ENCODE measurements around the gene PSMB8.

Gene PSMB8

GRCh38 chr6:32855467-32856174, 11.8 kb upstream of the PSMB8 start:
- DNase-seq: no peak

DNA sequence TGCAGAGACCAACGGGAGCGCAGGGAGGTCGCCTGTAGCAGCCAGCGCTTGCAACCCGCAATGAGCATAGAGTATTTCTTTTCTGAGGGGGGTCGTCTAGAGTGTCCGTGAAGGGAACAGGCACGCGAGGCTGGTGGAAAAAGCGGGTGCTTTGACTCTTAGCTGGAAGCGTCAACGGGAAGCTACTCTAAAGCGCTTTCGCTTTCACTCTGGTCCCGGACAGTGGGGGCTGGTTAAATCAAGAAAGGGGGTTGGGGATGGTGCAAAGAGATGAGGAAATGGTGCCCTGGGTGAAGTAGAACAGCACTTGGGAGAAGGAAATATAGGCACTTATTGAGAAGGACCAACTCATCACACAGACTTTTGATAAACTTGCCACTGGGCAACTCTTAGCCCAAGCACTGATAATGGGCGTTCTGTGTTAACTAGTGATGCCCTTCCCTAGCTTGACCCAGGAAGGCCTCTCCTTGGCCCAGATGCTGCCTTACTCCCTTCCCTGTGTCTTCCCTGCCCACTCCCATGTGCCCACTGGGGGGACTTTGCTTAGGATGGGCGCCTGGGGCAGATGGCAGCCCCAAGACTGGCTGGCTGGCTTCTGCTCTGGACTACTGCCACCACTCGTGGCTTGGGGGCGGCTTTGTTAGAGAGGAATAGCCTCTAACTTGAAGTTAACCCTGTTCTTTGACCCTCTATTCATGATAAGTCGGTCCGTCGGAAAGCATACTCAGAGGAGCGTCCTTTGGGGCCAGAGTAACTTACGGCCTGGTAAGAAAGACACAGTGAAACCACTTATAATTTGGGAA, 10.7 kb upstream of the PSMB8 start:
- DNase-seq: peak; percentile 42 to 49

GRCh38 chr6:32853541-32854375, 9.9 kb upstream of the PSMB8 start, which contains the start of the genes PSMB9 and TAP1:
Gene PSMB9 (plus strand): TSS chr6:32854192. CDS start chr6:32854230, 38 bp downstream.
Gene TAP1 (minus strand): TSS chr6:32853704. CDS start chr6:32853636, 68 bp downstream.
- DNase-seq: peak; percentile 95 to 99

DNA sequence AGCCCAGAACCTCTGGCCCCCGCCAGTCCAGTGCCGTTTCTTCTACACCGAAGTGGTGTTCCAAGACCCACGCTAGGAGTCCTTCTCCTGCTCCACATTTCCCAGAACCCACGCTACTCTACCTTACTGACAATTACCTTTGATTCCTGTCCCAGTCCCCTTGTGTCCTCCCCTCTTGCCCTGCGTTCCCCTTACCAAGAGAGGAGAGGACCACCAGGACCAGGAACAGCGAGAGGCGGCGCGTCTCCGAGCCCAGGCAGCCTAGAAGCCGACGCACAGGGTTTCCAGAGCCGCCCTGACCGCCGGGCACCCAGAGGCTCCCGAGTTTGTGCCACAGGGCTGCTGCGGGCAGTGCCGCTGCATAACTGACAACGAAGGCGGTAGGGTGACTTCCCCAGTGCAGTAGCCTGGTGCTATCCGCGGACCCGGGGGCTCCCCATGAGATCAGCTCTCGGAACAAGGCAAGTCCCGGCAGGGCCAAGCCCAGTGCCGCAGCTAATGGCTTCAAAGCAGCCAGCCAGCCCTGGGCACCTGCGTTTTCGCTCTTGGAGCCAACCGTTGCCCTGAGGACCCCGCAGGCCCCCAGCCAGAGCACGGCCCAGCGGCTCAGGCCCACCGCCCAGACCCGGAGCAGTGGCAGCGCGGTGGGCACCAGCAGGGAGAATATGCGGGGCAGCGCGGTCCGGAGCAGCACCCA, 9.1 kb upstream of the PSMB8 start:
- peak; percentile 23 to 40 for DNase-seq

DNA sequence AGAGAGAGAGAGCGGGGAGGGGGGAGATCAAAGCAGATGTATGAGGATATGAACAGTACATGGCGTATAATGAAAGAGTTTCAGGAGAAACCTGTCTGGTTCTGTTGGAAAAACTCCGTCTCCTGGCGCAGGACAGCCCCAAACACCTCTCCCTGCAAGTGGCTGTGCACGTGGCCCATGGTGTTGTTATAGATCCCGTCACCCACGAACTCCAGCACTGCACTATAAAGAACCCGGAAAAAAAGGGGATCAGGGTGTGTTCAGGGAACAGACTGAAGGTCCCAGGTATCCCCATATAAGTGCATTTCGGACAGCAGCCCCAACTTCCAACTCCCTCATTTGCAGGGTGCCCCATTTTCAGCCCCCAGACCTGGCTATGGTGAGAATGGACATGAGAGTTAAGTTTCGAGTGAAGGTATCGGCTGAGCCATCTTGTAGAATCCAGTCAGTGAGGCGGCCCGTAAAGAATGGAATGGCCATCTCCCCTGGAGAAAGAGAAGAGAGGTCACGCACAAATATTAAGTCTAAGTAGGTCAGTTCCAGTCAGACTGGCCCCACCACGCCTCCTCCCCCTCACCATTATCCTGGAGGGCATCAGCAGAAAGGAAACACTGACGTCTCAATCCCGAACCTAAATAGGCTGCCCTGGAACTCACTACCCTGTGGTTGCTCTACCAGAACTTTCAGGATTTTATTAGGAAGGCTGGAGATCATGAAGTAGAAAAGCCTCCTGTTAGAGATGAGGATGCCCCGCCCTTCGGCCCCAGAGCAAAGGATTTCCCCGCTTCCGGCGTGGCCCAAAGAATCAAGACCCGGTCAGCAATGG, 8.4 kb upstream of the PSMB8 start:
- no peak for DNase-seq

- DNase-seq: no peak
Measured at GRCh38 chr6:32851025-32851424, 7.2 kb upstream of the PSMB8 start.

DNA sequence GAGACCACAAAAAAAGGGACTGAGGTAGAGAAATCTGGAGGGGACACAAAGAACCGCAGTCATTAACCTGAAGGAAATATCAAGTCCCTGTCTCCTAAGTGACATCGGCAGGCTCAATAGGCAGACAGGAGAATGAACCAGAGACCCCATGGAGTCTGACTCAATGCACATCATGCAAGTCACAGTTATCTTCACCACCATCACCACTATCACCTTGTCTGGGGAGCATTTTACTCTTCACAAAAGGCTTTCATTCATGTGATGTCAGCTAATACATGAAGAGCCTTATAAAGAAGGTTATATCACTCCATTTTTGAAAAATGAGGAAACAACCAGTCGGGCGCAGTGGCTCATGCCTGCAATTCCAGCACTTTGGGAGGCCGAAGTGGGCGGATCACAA, 5.3 kb upstream of the PSMB8 start:
- DNase-seq: no peak

- DNase-seq: no peak
Measured at GRCh38 chr6:32847795-32848194, 3.9 kb upstream of the PSMB8 start.

DNA sequence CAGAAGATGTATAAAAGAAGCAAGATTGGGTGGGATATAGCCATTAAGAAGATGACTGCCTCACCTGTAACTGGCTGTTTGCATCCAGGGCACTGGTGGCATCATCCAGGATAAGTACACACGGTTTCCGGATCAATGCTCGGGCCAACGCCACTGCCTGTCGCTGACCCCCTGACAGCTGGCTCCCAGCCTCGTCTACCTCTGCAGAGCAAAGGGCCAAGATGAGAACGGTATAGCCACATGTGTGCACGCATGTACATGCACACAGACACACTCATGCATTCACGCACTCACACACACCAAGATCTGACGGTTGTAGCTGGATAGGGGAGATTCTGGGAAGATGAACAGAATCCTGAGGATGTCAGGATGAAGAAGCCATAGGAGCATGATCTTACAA, 3.2 kb upstream of the PSMB8 start:
- no peak for DNase-seq

- DNase-seq: peak; percentile 68 to 77
Measured at GRCh38 chr6:32845384-32845884, 1.6 kb upstream of the PSMB8 start.

GRCh38 chr6:32844839-32845383, 1.1 kb upstream of the PSMB8 start:
- no peak for DNase-seq

GRCh38 chr6:32843331-32843978, 392 bp downstream of the PSMB8 start:
- peak; percentile 16 to 22 for DNase-seq

GRCh38 chr6:32842690-32843089, 1.2 kb downstream of the PSMB8 start:
- no peak for DNase-seq

DNA sequence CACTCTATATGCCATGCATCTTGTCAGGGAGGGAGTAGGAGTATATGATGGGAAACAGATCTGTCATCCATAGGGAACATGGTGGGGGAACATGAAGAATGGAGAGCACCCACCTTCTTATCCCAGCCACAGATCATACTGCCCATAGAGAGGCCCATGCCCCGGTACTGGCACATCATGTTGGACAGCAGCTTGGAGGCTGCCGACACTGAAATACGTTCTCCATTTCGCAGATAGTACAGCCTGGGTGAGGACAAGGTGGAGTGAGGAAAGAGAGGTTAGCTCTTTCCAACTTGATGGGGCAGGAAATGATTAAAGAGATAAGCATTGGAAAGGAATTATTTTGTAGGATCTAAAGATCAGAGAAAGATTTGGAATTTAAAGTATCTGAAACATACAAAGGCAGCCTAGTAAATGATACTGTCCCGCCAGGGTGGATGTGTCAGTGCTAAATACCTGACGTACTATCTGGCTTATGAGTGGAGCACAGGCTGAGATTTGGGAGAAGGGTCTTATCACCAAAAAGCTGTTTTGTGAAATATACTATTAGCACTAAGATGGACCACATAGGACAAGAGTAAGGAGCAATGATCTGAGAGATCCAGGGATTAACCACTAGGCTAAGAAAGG, 1.7 kb downstream of the PSMB8 start:
- no peak for DNase-seq

GRCh38 chr6:32840604-32841246, 3.1 kb downstream of the PSMB8 start:
- DNase-seq: no peak

DNA sequence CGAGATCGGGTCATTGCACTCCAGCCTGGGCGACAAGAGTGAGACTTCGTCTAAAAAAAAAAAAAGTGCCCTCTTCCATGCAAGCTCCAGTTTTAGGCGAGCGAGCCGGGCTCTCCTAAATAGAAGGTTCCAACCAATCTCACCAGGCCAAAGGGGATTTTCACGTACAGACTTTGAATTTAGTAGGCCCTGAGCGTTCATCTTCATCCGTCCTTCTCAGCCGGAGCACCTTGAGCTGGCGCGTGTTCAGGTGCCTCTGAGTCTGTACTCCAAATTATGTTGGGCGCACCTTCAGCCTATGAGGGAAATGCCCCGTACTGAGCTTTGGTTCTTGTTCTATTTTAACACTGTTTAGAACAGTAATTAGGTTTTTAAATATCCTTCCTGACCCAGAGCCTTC, 4.5 kb downstream of the PSMB8 start:
- no peak for DNase-seq

- DNase-seq: peak; percentile 95
Measured at GRCh38 chr6:32838114-32838958, 5.5 kb downstream of the PSMB8 start, which contains the start of gene TAP2. Gene TAP2 (minus strand): TSS chr6:32838739. CDS start chr6:32838233, 506 bp downstream.

DNA sequence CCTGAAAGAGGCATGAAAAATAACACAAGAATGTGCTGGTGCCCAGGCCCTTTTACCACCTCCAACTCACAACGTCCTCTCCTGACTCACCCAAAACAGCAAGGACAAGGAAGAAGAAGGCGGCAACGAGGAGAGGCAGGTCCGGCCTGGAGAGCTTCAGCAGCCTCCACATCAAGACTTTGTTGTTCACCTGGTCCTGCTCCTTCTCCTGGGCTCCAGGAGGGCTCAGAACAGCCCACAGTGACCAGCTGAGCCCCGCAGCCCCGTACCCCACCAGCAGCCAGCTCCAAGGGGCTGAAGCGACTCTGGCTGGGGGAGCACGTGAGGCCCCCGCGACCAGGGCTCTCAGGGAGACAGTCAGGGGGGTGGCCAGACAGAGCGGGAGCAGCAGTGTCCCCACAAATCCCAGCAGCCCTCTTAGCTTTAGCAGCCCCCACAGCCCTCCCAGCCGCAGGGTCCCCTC, 6.2 kb downstream of the PSMB8 start:
- DNase-seq: no peak
